IMR-90 (cell line): ENCODE measurements around the gene KAT2A. TPM values are rescaled to one million over a fixed set of nuclear protein-coding genes. Genes with fewer than 3 reads are reported as not detected.

Source experiments
- ATAC-seq: fragments of 200-7000 bp; cut with Tn5 transposase; 2 replicates; pipeline ENCODE4 v1.9.1; 2020; ENCODE audit warnings: low read depth, mild to moderate bottlenecking, moderate library complexity
- BruUV-seq: library from RNA; stranded (reverse); fragments of 400-500 nt; replicated peaks from 2 replicates; lab custom pipeline; 2021; lab: Mats Ljungman, UMichigan
- CTCF ChIA-PET: fragments of 300-600 bp; formaldehyde crosslinking; extraction: SDS; loops from one replicate; lab custom pipeline; 2021; ENCODE audit warnings: antibody characterized with exemption; lab: Yijun Ruan, JAX
- POLR2A ChIA-PET: fragments of 300-600 bp; sonication (Branson Sonifier 250); formaldehyde crosslinking; loops from one replicate; lab custom pipeline; 2022; ENCODE audit warnings: antibody characterized with exemption; ENCODE audit not compliant: unreplicated experiment; lab: Charles Lee
- DNase-seq: peaks from one replicate; pipeline ENCODE4 v3.0.0; 2013
- H2AFZ ChIP-seq: replicated peaks from 2 replicates; pipeline ENCODE3; 2013; ENCODE audit warnings: low read length, mild to moderate bottlenecking; ENCODE audit not compliant: poor library complexity
- H2AK5ac ChIP-seq: 2 replicates; pipeline ENCODE4 v1.6.1; 2013; ENCODE audit warnings: low read depth, low read length, inconsistent platforms
- H2AK9ac ChIP-seq: replicated peaks from 2 replicates; pipeline ENCODE3; 2013; ENCODE audit warnings: mild to moderate bottlenecking, low read depth, low read length, moderate library complexity; ENCODE audit not compliant: poor library complexity
- H2BK120ac ChIP-seq: 2 replicates; pipeline ENCODE4 v1.6.1; 2013; ENCODE audit warnings: low read depth, low read length, inconsistent platforms
- H2BK15ac ChIP-seq: 3 replicates; pipeline ENCODE4 v1.6.1; 2013; ENCODE audit warnings: low read depth, low read length, inconsistent platforms
- H2BK20ac ChIP-seq: 2 replicates; pipeline ENCODE4 v1.6.1; 2013; ENCODE audit warnings: low read depth, mild to moderate bottlenecking, inconsistent platforms, low read length, moderate library complexity
- H2BK5ac ChIP-seq: 2 replicates; pipeline ENCODE4 v1.6.1; 2013; ENCODE audit warnings: mild to moderate bottlenecking, low read depth, low read length, inconsistent platforms; ENCODE audit not compliant: poor library complexity, severe bottlenecking
- H3K14ac ChIP-seq: replicated peaks from 2 replicates; pipeline ENCODE4 v1.6.1; 2013; ENCODE audit warnings: low read depth, low read length, inconsistent platforms
- H3K18ac ChIP-seq: 2 replicates; pipeline ENCODE4 v1.6.1; 2013; ENCODE audit warnings: low read depth, low read length, control low read depth
- H3K23ac ChIP-seq: 2 replicates; pipeline ENCODE4 v1.6.1; 2013; ENCODE audit warnings: low read depth, low read length, inconsistent platforms
- H3K27ac ChIP-seq: 2 replicates; pipeline ENCODE4 v1.5.1; 2013; ENCODE audit warnings: mild to moderate bottlenecking, control low read depth, low read length; ENCODE audit not compliant: insufficient read depth
- H3K27me3 ChIP-seq: 2 replicates; pipeline ENCODE4 v1.6.1; 2013; ENCODE audit warnings: low read length; ENCODE audit not compliant: control insufficient read depth, insufficient read depth
- H3K36me3 ChIP-seq: 2 replicates; pipeline ENCODE4 v1.6.1; 2013; ENCODE audit warnings: low read length, mixed read lengths; ENCODE audit not compliant: control insufficient read depth, insufficient read depth
- H3K4ac ChIP-seq: 2 replicates; pipeline ENCODE4 v1.6.1; 2013; ENCODE audit warnings: low read depth, low read length, inconsistent platforms
- H3K4me1 ChIP-seq: 2 replicates; pipeline ENCODE4 v1.6.1; 2013; ENCODE audit warnings: low read length, mixed read lengths; ENCODE audit not compliant: control insufficient read depth, insufficient read depth
- H3K4me2 ChIP-seq: 2 replicates; pipeline ENCODE4 v1.6.1; 2013; ENCODE audit warnings: low read depth, mild to moderate bottlenecking, control low read depth, low read length, moderate library complexity
- H3K4me3 ChIP-seq: 2 replicates; pipeline ENCODE4 v1.5.1; 2013; ENCODE audit warnings: low read depth, mild to moderate bottlenecking, control low read depth, low read length, moderate library complexity; ENCODE audit not compliant: insufficient read depth
- H3K56ac ChIP-seq: 2 replicates; pipeline ENCODE4 v1.6.1; 2013; ENCODE audit warnings: low read length, inconsistent platforms; ENCODE audit not compliant: insufficient read depth; ENCODE audit errors: extremely low read depth
- H3K79me1 ChIP-seq, 2 experiments: 2 replicates each; pipeline ENCODE4 v1.6.1; 2013; ENCODE audit warnings: low read length in 2 of 2, inconsistent platforms in 1 of 2, low read depth in 1 of 2
- H3K9ac ChIP-seq: 2 replicates; pipeline ENCODE4 v1.6.1; 2013; ENCODE audit warnings: low read depth, low read length, control low read depth
- H3K9me1 ChIP-seq: 2 replicates; pipeline ENCODE4 v1.6.1; 2013; ENCODE audit warnings: low read length, inconsistent platforms; ENCODE audit not compliant: insufficient read depth
- H3K9me3 ChIP-seq: 2 replicates; pipeline ENCODE4 v1.6.1; 2013; ENCODE audit warnings: low read length; ENCODE audit not compliant: control insufficient read depth, insufficient read depth
- H4K20me1 ChIP-seq: 2 replicates; pipeline ENCODE4 v1.6.1; 2013; ENCODE audit warnings: low read length, inconsistent platforms; ENCODE audit not compliant: insufficient read depth
- H4K5ac ChIP-seq: 2 replicates; pipeline ENCODE4 v1.6.1; 2013; ENCODE audit warnings: mild to moderate bottlenecking, low read depth, low read length, control low read depth
- H4K8ac ChIP-seq, 2 experiments: 2 replicates each; pipeline ENCODE4 v1.6.1; 2013; ENCODE audit warnings: low read depth in 2 of 2, low read length in 2 of 2, control low read depth in 1 of 2, inconsistent platforms in 1 of 2
- H4K91ac ChIP-seq: 2 replicates; pipeline ENCODE4 v1.6.1; 2013; ENCODE audit warnings: low read depth, low read length, inconsistent platforms; ENCODE audit not compliant: insufficient read depth
- CEBPB ChIP-seq: IDR thresholded peaks from 2 replicates; pipeline ENCODE4 v1.6.1; 2012; ENCODE audit warnings: low read depth, low read length, improper control_type of control experiment
- CHD1 ChIP-seq: IDR thresholded peaks from 2 replicates; pipeline ENCODE4 v1.6.1; 2012; ENCODE audit warnings: low read depth, low read length, improper control_type of control experiment
- ELK1 ChIP-seq: fragments of 150-350 bp; IDR thresholded peaks from 2 replicates; pipeline ENCODE4 v1.6.1; 2016; ENCODE audit warnings: low read depth, mild to moderate bottlenecking, low read length, moderate library complexity, borderline replicate concordance
- MAFK ChIP-seq: IDR thresholded peaks from 2 replicates; pipeline ENCODE4 v1.6.1; 2012; ENCODE audit warnings: low read depth, low read length, improper control_type of control experiment
- POLR2A ChIP-seq: IDR thresholded peaks from 2 replicates; pipeline ENCODE4 v1.6.1; 2012; ENCODE audit warnings: mild to moderate bottlenecking, low read depth, low read length
- RAD21 ChIP-seq: IDR thresholded peaks from 2 replicates; pipeline ENCODE4 v1.6.1; 2012; ENCODE audit warnings: low read length, improper control_type of control experiment
- RCOR1 ChIP-seq: IDR thresholded peaks from 2 replicates; pipeline ENCODE4 v1.6.1; 2012; ENCODE audit warnings: mild to moderate bottlenecking, low read length, improper control_type of control experiment; ENCODE audit not compliant: insufficient replicate concordance
- RFX5 ChIP-seq: IDR thresholded peaks from 2 replicates; pipeline ENCODE4 v1.8.0; 2012; ENCODE audit warnings: low read depth, mild to moderate bottlenecking, low read length, moderate library complexity
- SMC3 ChIP-seq: fragments of 150-350 bp; IDR thresholded peaks from 2 replicates; pipeline ENCODE4 v1.6.1; 2016; ENCODE audit warnings: low read depth, mild to moderate bottlenecking, antibody characterized with exemption, low read length, moderate library complexity
- WGBS, 2 experiments: methylation state at CpG; one replicate each; pipeline versions ENCODE4 v1.1.5 to v1.1.7; 2013; ENCODE audit warnings: missing lambda C conversion rate in 2 of 2; ENCODE audit not compliant: insufficient read length in 1 of 2; ENCODE audit errors: extremely low coverage in 2 of 2; 5-methylcytosine and 5-hydroxymethylcytosine counted together
- dilution Hi-C: fragments of 300-500 bp; cut with HindIII; formaldehyde crosslinking; loops from one replicate; pipeline ENCODE4 v1.14.3; 2018; ENCODE audit warnings: low sequenced_read_pairs; ENCODE audit not compliant: unreplicated experiment
- in situ Hi-C: fragments of 300-500 bp; cut with MboI; formaldehyde crosslinking; loops from 3 replicates; pipeline ENCODE4 v1.14.3; 2019; ENCODE audit warnings: low sequenced_read_pairs, inconsistent platforms, mixed read lengths
- intact Hi-C: fragments of 100-400 bp; cut with micrococcal nuclease; formaldehyde crosslinking; loops from 2 replicates; pipeline ENCODE4 v1.10.0; 2022
- polyA plus RNA-seq, 3 experiments: library from polyadenylated mRNA; depleted of rRNA; stranded (reverse); fragments of >200 nt; gene quantifications; 2 replicates each; pipeline ENCODE4 v1.2.3, GENCODE V29; 2012; ENCODE audit warnings: low replicate concordance in 1 of 3
- total RNA-seq: library from RNA; depleted of rRNA; stranded (reverse); fragments of >200 nt; gene quantifications from 2 replicates; pipeline ENCODE4 v1.2.3, GENCODE V29; 2012
- TF ChIP-seq, protein P1 (sequence below): conservative IDR thresholded peaks from 2 replicates; pipeline ENCODE4 v1.5.1; 2012; ENCODE audit warnings: mild to moderate bottlenecking, low read depth, low read length, improper control_type of control experiment

Gene KAT2A
- total and polyA plus RNA-seq, 2 of the 4 experiments (the other 2 are of a cell fraction): 6.3 to 28.2 TPM

GRCh38 chr17:42155614-42156045, 34.5 kb upstream of the KAT2A start:
- Histone ChIP-seq H3K23ac (peak overlapping the region; percentile 80; the same call in 1 of the 2 replicates), H3K27ac (no peak overlapping the region), H3K9me1 (peaks cover 17% of the 10 kb centered on the region), H4K20me1 (peaks cover 39% of the 10 kb centered on the region), H2BK15ac (no peak overlapping the region), H4K91ac (no peak overlapping the region), H3K9ac (peak overlapping the region; percentile 8; the same call in 1 of the 2 replicates), H3K27me3 (no peaks in the 10 kb centered on the region), H2BK5ac (no peak overlapping the region), H3K4me3 (peak overlapping the region; percentile 33), H2AK5ac (peak overlapping the region; percentile 13; the same call in 1 of the 2 replicates), H2AK9ac (peak overlapping the region; percentile 85), H3K36me3 (peaks cover 6% of the 10 kb centered on the region; the same call in 1 of the 2 replicates), H2BK20ac (no peak overlapping the region), H2AFZ (peak overlapping the region; percentile 94), H4K5ac (peak overlapping the region; percentile 60), H3K4me1 (peaks cover 7% of the 10 kb centered on the region), H3K4ac (peak overlapping the region; percentile 66), H2BK120ac (no peak overlapping the region), H3K79me1 (peaks cover 3 to 44% of the 10 kb centered on the region in 2 experiments; a peak in 3 of 4 replicates), H3K56ac (no peak overlapping the region), H3K4me2 (peak overlapping the region; percentile 69), H3K9me3 (no peaks in the 10 kb centered on the region), H4K8ac (peak overlapping the region; percentile 40 to 70; a peak in 3 of 4 replicates), H3K14ac (peak overlapping the region; percentile 97), H3K18ac (no peak overlapping the region)
- dilution Hi-C loops: no loop called here
- ChIA-PET POLR2A (no interaction called here), CTCF (no interaction called here)
- TF ChIP-seq RFX5 (no peak), RAD21 (no peak), MAFK (no peak), SMC3 (no peak), RCOR1 (no peak), CEBPB (no peak), ELK1 (no peak), CHD1 (no peak), POLR2A (no peak)
- TF ChIP-seq, protein P1, sequence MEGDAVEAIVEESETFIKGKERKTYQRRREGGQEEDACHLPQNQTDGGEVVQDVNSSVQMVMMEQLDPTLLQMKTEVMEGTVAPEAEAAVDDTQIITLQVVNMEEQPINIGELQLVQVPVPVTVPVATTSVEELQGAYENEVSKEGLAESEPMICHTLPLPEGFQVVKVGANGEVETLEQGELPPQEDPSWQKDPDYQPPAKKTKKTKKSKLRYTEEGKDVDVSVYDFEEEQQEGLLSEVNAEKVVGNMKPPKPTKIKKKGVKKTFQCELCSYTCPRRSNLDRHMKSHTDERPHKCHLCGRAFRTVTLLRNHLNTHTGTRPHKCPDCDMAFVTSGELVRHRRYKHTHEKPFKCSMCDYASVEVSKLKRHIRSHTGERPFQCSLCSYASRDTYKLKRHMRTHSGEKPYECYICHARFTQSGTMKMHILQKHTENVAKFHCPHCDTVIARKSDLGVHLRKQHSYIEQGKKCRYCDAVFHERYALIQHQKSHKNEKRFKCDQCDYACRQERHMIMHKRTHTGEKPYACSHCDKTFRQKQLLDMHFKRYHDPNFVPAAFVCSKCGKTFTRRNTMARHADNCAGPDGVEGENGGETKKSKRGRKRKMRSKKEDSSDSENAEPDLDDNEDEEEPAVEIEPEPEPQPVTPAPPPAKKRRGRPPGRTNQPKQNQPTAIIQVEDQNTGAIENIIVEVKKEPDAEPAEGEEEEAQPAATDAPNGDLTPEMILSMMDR: no peak
- intact Hi-C loops: loop anchor here (1.0 kb wide), 1 partner anchor 34 kb away; the partner anchor contains the start of gene KAT2A
- no peak for DNase-seq
- no peak for ATAC-seq
- no TSS peak for BruUV-seq
- in situ Hi-C loops: no loop called here
- WGBS, 2 experiments: 50% methylated on average over 4 of the region's 17 CpGs; no CpG with 5 or more reads in 1 of the 2 experiments
